ENCODE data around the gene ETV2.
"Not testable (repeated sequence)": the region's sequence is repeated elsewhere in the genome, so short reads cannot be mapped to it uniquely, and the experiment has no call there.

The ETV2 gene

GRCh38 chr19:35675589-35676140 is 34.1 kb downstream of the ETV2 start:
- Histone ChIP-seq H3K4me2 (ENCODE audit: low read depth, low read length, poor library complexity, severe bottlenecking) (no peak overlapping the region), H3F3A (ENCODE audit: insufficient read depth) (no peaks in the 10 kb centered on the region), H3K9me3 (ENCODE audit: insufficient read depth, low read length) (no peaks in the 10 kb centered on the region), H3K9ac (ENCODE audit: low read length) (no peak overlapping the region), H3K27me3 (ENCODE audit: low read length) (no peaks in the 10 kb centered on the region), H3K36me3 (ENCODE audit: low read length) (no peaks in the 10 kb centered on the region), H3K4me3 (ENCODE audit: insufficient read depth, low read length, poor library complexity, severe bottlenecking) (no peak overlapping the region), H4K20me1 (ENCODE audit: low read depth, low read length) (no peaks in the 10 kb centered on the region), H2AFZ (ENCODE audit: low read depth, low read length, severe bottlenecking) (no peak overlapping the region), H3K27ac (ENCODE audit: low read depth, low read length) (no peak overlapping the region), H3K9me2 (replicated peaks; ENCODE audit: insufficient read depth, low read length) (no peaks in the 10 kb centered on the region), H3K79me2 (ENCODE audit: insufficient read depth, low read length) (no peaks in the 10 kb centered on the region)
- TF ChIP-seq CTCF (IDR thresholded peaks at IDR 0.05; ENCODE audit: insufficient read depth, low read length, poor library complexity, severe bottlenecking) (no peak), EZH2phosphoT487 (conservative IDR thresholded peaks at IDR 0.05; ENCODE audit: low read length) (no peak)

- Histone ChIP-seq H3K27me3 (ENCODE audit: low read length) (no peaks in the 10 kb centered on the region), H3K9ac (ENCODE audit: low read length) (no peak overlapping the region), H3K36me3 (ENCODE audit: low read length) (no peaks in the 10 kb centered on the region), H3F3A (ENCODE audit: insufficient read depth) (no peaks in the 10 kb centered on the region), H3K79me2 (ENCODE audit: insufficient read depth, low read length) (no peaks in the 10 kb centered on the region), H4K20me1 (ENCODE audit: low read depth, low read length) (no peaks in the 10 kb centered on the region), H3K27ac (ENCODE audit: low read depth, low read length) (no peak overlapping the region), H3K4me2 (ENCODE audit: low read depth, low read length, poor library complexity, severe bottlenecking) (no peak overlapping the region), H3K9me3 (ENCODE audit: insufficient read depth, low read length) (no peaks in the 10 kb centered on the region), H2AFZ (ENCODE audit: low read depth, low read length, severe bottlenecking) (no peak overlapping the region), H3K4me3 (ENCODE audit: insufficient read depth, low read length, poor library complexity, severe bottlenecking) (no peak overlapping the region), H3K9me2 (replicated peaks; ENCODE audit: insufficient read depth, low read length) (no peaks in the 10 kb centered on the region)
- TF ChIP-seq EZH2phosphoT487 (conservative IDR thresholded peaks at IDR 0.05; ENCODE audit: low read length) (no peak), CTCF (IDR thresholded peaks at IDR 0.05; ENCODE audit: insufficient read depth, low read length, poor library complexity, severe bottlenecking) (no peak)
Measured at GRCh38 chr19:35689836-35690235, 48.3 kb downstream of the ETV2 start.

GRCh38 chr19:35691106-35691505 is 49.6 kb downstream of the ETV2 start:
- H4K20me1 ChIP-seq (ENCODE audit: low read depth, low read length); H3K27me3 ChIP-seq (ENCODE audit: low read length); H3F3A ChIP-seq (ENCODE audit: insufficient read depth); H3K4me2 ChIP-seq (ENCODE audit: low read depth, low read length, poor library complexity, severe bottlenecking); H3K9ac ChIP-seq (ENCODE audit: low read length); H3K79me2 ChIP-seq (ENCODE audit: insufficient read depth, low read length); H3K4me3 ChIP-seq (ENCODE audit: insufficient read depth, low read length, poor library complexity, severe bottlenecking); H2AFZ ChIP-seq (ENCODE audit: low read depth, low read length, severe bottlenecking); H3K27ac ChIP-seq (ENCODE audit: low read depth, low read length); H3K9me2 ChIP-seq (replicated peaks; ENCODE audit: insufficient read depth, low read length); H3K36me3 ChIP-seq (ENCODE audit: low read length); H3K9me3 ChIP-seq (ENCODE audit: insufficient read depth, low read length): not testable (repeated sequence)

- H3K9me3 ChIP-seq (ENCODE audit: insufficient read depth, low read length), result no peaks in the 10 kb centered on the region
- TF ChIP-seq CTCF (IDR thresholded peaks at IDR 0.05; ENCODE audit: insufficient read depth, low read length, poor library complexity, severe bottlenecking) (no peak), EZH2phosphoT487 (conservative IDR thresholded peaks at IDR 0.05; ENCODE audit: low read length) (no peak)
- H3K27ac ChIP-seq (ENCODE audit: low read depth, low read length), result no peak overlapping the region
- no peak overlapping the region for H3K4me3 ChIP-seq (ENCODE audit: insufficient read depth, low read length, poor library complexity, severe bottlenecking)
- H3K36me3 ChIP-seq (ENCODE audit: low read length), result no peaks in the 10 kb centered on the region
- no peaks in the 10 kb centered on the region for H4K20me1 ChIP-seq (ENCODE audit: low read depth, low read length)
- no peaks in the 10 kb centered on the region for H3K9me2 ChIP-seq (replicated peaks; ENCODE audit: insufficient read depth, low read length)
- H2AFZ ChIP-seq (ENCODE audit: low read depth, low read length, severe bottlenecking), result no peak overlapping the region
- no peaks in the 10 kb centered on the region for H3K79me2 ChIP-seq (ENCODE audit: insufficient read depth, low read length)
- no peak overlapping the region for H3K4me2 ChIP-seq (ENCODE audit: low read depth, low read length, poor library complexity, severe bottlenecking)
- no peaks in the 10 kb centered on the region for H3F3A ChIP-seq (ENCODE audit: insufficient read depth)
- H3K27me3 ChIP-seq (ENCODE audit: low read length), result no peaks in the 10 kb centered on the region
- no peak overlapping the region for H3K9ac ChIP-seq (ENCODE audit: low read length)
Measured at GRCh38 chr19:35692010-35692409, 50.5 kb downstream of the ETV2 start.
